Measurements from ENCODE around the gene ABCD1. TPM values are rescaled to one million over a fixed set of nuclear protein-coding genes. Genes with fewer than 3 reads are reported as not detected.

Gene ABCD1
- total RNA-seq, 1 experiment from 2014 or later: 1.9 TPM

DNA sequence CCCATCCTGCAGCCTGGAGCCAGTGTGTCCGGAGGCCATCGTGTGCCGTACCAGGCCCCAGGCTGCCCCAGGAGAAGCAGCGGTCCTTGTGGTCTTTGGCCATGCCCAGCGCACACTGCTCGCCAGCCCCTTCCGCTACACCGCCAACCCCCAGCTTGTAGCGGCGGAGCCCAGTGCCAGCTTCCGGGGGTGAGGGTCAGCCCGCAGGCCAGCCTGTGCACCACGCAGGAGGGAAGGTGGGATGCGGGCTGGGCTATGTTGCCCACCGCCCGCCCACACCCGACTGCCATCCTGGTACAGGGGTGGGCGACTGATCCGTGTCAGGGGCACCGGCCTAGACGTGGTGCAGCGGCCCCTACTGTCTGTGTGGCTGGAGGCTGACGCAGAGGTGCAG, 48.6 kb downstream of the ABCD1 start:
- no peak overlapping the region for H3K4me2 ChIP-seq (ENCODE audit: low read depth, low read length, poor library complexity, severe bottlenecking)
- H3K4me1 ChIP-seq (ENCODE audit: low read length): no peaks in the 10 kb centered on the region
- H3K4me3 ChIP-seq (ENCODE audit: low read length): no peak overlapping the region
- H3K9me2 ChIP-seq (replicated peaks; ENCODE audit: insufficient read depth, low read length): no peaks in the 10 kb centered on the region
- no peaks in the 10 kb centered on the region for H4K20me1 ChIP-seq (ENCODE audit: insufficient read depth, low read depth, low read length)
- no peaks in the 10 kb centered on the region for H3K79me2 ChIP-seq (ENCODE audit: low read length)
- H3K9ac ChIP-seq (ENCODE audit: low read length): no peak overlapping the region
- H3K36me3 ChIP-seq (ENCODE audit: insufficient read depth, low read length): no peaks in the 10 kb centered on the region
- H3K27ac ChIP-seq (ENCODE audit: low read length): no peak overlapping the region
- no peaks in the 10 kb centered on the region for H3K27me3 ChIP-seq (ENCODE audit: low read length)
- no peak for DNase-seq
- H3K9me3 ChIP-seq (ENCODE audit: low read length): no peaks in the 10 kb centered on the region
- H2AFZ ChIP-seq (ENCODE audit: low read length): no peak overlapping the region

DNA sequence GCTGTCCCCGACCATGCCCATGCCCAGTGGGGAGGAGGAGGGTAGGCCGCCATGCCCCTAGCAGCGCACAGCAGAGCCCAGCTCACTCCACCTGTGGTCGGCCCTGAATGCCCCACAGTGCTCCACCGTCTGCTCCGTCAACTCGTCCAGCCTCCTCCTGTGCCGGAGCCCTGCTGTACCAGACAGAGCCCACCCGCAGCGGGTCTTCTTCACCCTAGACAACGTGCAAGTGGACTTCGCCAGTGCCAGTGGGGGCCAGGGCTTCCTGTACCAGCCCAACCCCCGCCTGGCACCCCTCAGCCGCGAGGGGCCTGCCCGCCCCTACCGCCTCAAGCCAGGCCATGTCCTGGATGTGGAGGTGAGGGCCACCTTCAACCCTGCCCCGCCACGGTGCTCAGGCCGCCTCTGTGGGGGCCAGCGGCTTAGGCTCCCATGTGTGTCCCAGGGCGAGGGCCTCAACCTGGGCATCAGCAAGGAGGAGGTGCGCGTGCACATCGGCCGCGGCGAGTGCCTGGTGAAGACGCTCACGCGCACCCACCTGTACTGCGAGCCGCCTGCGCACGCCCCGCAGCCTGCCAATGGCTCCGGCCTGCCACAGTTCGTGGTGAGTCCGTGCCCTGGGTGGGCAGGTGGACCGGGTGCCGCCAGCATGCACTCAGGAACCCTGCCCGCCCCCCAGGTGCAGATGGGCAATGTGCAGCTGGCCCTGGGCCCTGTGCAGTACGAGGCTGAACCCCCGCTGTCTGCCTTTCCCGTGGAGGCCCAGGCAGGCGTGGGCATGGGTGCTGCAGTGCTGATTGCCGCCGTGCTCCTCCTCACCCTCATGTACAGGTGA, 49.3 kb downstream of the ABCD1 start:
- Histone ChIP-seq H3K4me3 (ENCODE audit: low read length) (no peak overlapping the region), H4K20me1 (ENCODE audit: insufficient read depth, low read depth, low read length) (no peaks in the 10 kb centered on the region), H3K9me2 (replicated peaks; ENCODE audit: insufficient read depth, low read length) (no peaks in the 10 kb centered on the region), H3K27me3 (ENCODE audit: low read length) (no peaks in the 10 kb centered on the region), H3K9me3 (ENCODE audit: low read length) (no peaks in the 10 kb centered on the region), H2AFZ (ENCODE audit: low read length) (no peak overlapping the region), H3K4me2 (ENCODE audit: low read depth, low read length, poor library complexity, severe bottlenecking) (no peak overlapping the region), H3K9ac (ENCODE audit: low read length) (no peak overlapping the region), H3K36me3 (ENCODE audit: insufficient read depth, low read length) (no peaks in the 10 kb centered on the region), H3K27ac (ENCODE audit: low read length) (no peak overlapping the region), H3K79me2 (ENCODE audit: low read length) (no peaks in the 10 kb centered on the region), H3K4me1 (ENCODE audit: low read length) (no peaks in the 10 kb centered on the region)
- no peak for DNase-seq

DNA sequence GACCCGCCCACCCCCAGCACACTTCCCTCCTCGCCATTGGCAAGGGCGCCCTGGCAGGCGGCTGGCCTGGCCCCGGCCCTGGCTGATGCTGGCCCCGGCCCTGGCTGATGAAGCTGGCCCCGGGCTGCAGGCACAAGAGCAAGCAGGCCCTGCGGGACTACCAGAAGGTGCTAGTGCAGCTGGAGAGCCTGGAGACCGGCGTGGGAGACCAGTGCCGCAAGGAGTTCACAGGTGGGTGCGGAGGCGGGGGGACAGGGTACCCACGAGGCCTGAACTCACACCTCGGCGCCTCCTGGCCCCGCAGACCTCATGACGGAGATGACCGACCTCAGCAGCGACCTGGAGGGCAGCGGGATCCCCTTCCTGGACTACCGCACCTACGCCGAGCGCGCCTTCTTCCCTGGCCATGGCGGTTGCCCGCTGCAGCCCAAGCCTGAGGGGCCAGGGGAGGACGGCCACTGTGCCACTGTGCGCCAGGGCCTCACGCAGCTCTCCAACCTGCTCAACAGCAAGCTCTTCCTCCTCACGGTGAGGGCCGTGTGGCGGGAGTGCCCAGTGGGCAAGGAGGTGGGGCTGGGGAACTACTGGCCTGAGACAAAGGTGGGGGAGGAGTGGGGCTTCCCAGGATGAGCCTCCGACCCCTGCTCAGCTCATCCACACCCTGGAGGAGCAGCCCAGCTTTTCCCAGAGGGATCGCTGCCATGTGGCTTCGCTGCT, 50.1 kb downstream of the ABCD1 start:
- Histone ChIP-seq H3K9me3 (ENCODE audit: low read length) (no peaks in the 10 kb centered on the region), H3K9ac (ENCODE audit: low read length) (no peak overlapping the region), H4K20me1 (ENCODE audit: insufficient read depth, low read depth, low read length) (no peaks in the 10 kb centered on the region), H3K27ac (ENCODE audit: low read length) (no peak overlapping the region), H3K27me3 (ENCODE audit: low read length) (no peaks in the 10 kb centered on the region), H3K79me2 (ENCODE audit: low read length) (no peaks in the 10 kb centered on the region), H3K4me1 (ENCODE audit: low read length) (no peaks in the 10 kb centered on the region), H2AFZ (ENCODE audit: low read length) (no peak overlapping the region), H3K4me2 (ENCODE audit: low read depth, low read length, poor library complexity, severe bottlenecking) (no peak overlapping the region), H3K4me3 (ENCODE audit: low read length) (no peak overlapping the region), H3K36me3 (ENCODE audit: insufficient read depth, low read length) (no peaks in the 10 kb centered on the region), H3K9me2 (replicated peaks; ENCODE audit: insufficient read depth, low read length) (no peaks in the 10 kb centered on the region)
- DNase-seq: no peak

DNA sequence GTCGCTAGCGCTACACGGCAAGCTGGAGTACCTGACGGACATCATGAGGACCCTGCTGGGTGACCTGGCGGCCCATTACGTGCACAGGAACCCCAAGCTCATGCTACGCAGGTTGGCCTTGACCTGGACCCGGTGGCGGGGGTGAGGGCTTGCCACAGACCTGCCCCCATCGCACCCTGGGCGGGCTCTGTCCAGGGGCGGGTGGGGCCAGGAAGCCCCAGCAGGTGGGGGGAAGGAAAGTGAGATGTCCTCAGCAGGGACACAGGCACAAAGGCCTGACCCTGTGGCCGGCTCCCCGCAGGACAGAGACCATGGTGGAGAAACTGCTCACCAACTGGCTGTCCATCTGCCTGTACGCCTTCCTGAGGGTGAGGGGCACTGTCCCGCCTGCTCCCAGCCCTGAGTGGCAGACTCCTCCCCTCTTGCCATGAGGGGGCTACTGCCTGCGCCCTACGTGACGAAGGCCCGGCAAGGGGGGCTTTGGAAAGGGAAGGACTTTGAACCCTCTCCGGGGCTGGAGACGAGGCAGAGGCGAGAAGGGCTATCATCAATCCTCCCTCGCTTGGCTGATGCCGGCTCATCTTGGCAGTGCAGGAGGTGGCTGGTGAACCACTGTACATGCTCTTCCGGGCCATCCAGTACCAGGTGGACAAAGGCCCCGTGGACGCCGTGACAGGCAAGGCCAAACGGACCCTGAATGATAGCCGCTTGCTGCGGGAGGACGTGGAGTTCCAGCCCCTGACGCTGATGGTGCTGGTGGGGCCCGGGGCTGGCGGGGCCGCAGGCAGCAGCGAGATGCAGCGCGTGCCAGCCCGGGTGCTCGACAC, 50.9 kb downstream of the ABCD1 start:
- Histone ChIP-seq H3K27me3 (ENCODE audit: low read length) (no peaks in the 10 kb centered on the region), H4K20me1 (ENCODE audit: insufficient read depth, low read depth, low read length) (no peaks in the 10 kb centered on the region), H3K79me2 (ENCODE audit: low read length) (no peaks in the 10 kb centered on the region), H2AFZ (ENCODE audit: low read length) (no peak overlapping the region), H3K9me2 (replicated peaks; ENCODE audit: insufficient read depth, low read length) (no peaks in the 10 kb centered on the region), H3K9me3 (ENCODE audit: low read length) (no peaks in the 10 kb centered on the region), H3K4me2 (ENCODE audit: low read depth, low read length, poor library complexity, severe bottlenecking) (no peak overlapping the region), H3K4me3 (ENCODE audit: low read length) (no peak overlapping the region), H3K36me3 (ENCODE audit: insufficient read depth, low read length) (no peaks in the 10 kb centered on the region), H3K4me1 (ENCODE audit: low read length) (no peaks in the 10 kb centered on the region), H3K27ac (ENCODE audit: low read length) (no peak overlapping the region), H3K9ac (ENCODE audit: low read length) (no peak overlapping the region)
- DNase-seq: no peak

DNA sequence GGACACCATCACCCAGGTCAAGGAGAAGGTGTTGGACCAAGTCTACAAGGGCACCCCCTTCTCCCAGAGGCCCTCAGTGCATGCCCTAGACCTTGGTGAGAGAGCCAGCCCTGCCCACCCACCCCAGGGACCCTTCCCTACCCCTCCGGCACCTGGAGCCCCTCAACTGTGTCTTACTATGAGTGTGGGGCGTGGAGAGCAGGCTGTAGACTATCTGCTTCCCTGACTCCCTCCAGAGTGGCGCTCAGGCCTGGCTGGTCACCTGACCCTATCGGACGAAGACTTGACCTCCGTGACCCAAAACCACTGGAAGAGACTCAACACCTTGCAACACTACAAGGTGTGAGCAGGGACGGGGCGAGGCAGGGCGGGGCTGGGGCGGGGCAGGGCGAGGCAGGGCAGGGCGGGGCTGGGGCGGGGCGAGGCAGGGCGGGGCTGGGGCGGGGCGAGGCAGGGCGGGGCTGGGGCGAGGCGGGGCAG, 51.5 kb downstream of the ABCD1 start:
- Histone ChIP-seq H3K27me3 (ENCODE audit: low read length) (no peaks in the 10 kb centered on the region), H3K79me2 (ENCODE audit: low read length) (no peaks in the 10 kb centered on the region), H3K4me1 (ENCODE audit: low read length) (no peaks in the 10 kb centered on the region), H4K20me1 (ENCODE audit: insufficient read depth, low read depth, low read length) (no peaks in the 10 kb centered on the region), H3K9me2 (replicated peaks; ENCODE audit: insufficient read depth, low read length) (no peaks in the 10 kb centered on the region), H3K9ac (ENCODE audit: low read length) (no peak overlapping the region), H3K27ac (ENCODE audit: low read length) (no peak overlapping the region), H2AFZ (ENCODE audit: low read length) (no peak overlapping the region), H3K9me3 (ENCODE audit: low read length) (no peaks in the 10 kb centered on the region), H3K4me2 (ENCODE audit: low read depth, low read length, poor library complexity, severe bottlenecking) (no peak overlapping the region), H3K36me3 (ENCODE audit: insufficient read depth, low read length) (no peaks in the 10 kb centered on the region), H3K4me3 (ENCODE audit: low read length) (no peak overlapping the region)
- DNase-seq: no peak

DNA sequence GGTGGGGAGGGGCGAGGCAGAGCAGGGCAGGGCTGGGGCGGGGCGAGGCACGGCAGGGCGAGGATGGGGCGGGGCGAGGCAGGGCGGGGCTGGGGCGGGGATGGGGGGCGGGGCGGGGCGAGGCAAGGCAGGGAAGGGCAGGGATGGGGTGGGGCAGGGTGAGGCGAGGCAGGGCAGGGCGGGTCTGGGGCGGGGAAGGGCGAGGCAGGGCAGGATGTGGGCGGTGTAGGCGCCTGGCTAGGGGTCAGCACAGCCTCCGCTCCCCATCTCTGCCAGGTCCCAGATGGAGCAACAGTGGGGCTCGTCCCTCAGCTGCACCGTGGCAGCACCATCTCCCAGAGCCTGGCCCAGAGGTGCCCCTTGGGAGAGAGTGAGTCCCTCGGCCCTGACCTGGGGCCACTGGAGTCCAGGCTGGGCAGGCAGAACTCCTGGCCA, 52.0 kb downstream of the ABCD1 start:
- H2AFZ ChIP-seq (ENCODE audit: low read length): no peak overlapping the region

DNA sequence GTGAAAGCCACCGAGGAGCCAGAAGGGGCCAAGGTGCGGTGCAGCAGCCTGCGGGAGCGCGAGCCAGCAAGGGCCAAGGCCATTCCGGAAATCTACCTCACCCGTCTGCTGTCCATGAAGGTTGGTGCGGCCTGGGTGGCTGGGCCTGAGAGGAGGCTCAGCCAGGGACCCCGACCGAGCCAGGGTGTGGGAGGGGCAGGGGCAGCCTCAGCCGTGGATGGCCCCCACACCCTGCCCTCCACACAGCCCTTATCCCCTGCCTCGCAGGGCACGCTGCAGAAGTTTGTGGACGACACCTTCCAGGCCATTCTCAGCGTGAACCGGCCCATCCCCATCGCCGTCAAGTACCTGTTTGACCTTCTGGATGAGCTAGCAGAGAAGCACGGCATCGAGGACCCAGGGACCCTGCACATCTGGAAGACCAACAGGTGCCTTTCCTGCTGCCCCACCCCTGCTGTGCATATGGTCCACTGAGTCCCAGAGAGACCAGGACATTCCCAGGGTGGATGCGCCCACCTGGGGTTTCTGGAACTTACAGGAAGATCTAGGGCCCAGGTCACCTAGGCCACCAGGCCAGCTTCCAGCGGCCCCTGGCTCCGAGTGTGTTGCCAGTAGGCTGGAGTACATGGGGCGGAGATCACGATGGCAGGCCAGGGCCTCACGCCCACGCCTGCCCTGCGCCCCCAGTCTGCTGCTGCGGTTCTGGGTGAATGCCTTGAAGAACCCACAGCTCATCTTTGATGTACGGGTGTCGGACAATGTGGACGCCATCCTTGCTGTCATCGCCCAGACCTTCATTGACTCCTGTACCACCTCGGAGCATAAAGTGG, 52.8 kb downstream of the ABCD1 start:
- no peak overlapping the region for H3K4me2 ChIP-seq (ENCODE audit: low read depth, low read length, poor library complexity, severe bottlenecking)
- H3K27ac ChIP-seq (ENCODE audit: low read length): no peak overlapping the region
- H3K36me3 ChIP-seq (ENCODE audit: insufficient read depth, low read length): no peaks in the 10 kb centered on the region
- H2AFZ ChIP-seq (ENCODE audit: low read length): no peak overlapping the region
- no peaks in the 10 kb centered on the region for H3K9me2 ChIP-seq (replicated peaks; ENCODE audit: insufficient read depth, low read length)
- H3K9me3 ChIP-seq (ENCODE audit: low read length): no peaks in the 10 kb centered on the region
- H3K4me3 ChIP-seq (ENCODE audit: low read length): no peak overlapping the region
- no peaks in the 10 kb centered on the region for H4K20me1 ChIP-seq (ENCODE audit: insufficient read depth, low read depth, low read length)
- H3K9ac ChIP-seq (ENCODE audit: low read length): no peak overlapping the region
- H3K27me3 ChIP-seq (ENCODE audit: low read length): no peaks in the 10 kb centered on the region
- no peaks in the 10 kb centered on the region for H3K79me2 ChIP-seq (ENCODE audit: low read length)
- H3K4me1 ChIP-seq (ENCODE audit: low read length): no peaks in the 10 kb centered on the region
- DNase-seq: no peak

More for the DNA sequence above, 52.0 kb downstream of the ABCD1 start:
- no peaks in the 10 kb centered on the region for H3K9me3 ChIP-seq (ENCODE audit: low read length)
- H3K9ac ChIP-seq (ENCODE audit: low read length): no peak overlapping the region
- H4K20me1 ChIP-seq (ENCODE audit: insufficient read depth, low read depth, low read length): no peaks in the 10 kb centered on the region
- no peaks in the 10 kb centered on the region for H3K9me2 ChIP-seq (replicated peaks; ENCODE audit: insufficient read depth, low read length)
- DNase-seq: peak; percentile 74
- no peak overlapping the region for H3K27ac ChIP-seq (ENCODE audit: low read length)
- H3K36me3 ChIP-seq (ENCODE audit: insufficient read depth, low read length): no peaks in the 10 kb centered on the region
- H3K79me2 ChIP-seq (ENCODE audit: low read length): no peaks in the 10 kb centered on the region
- H3K4me1 ChIP-seq (ENCODE audit: low read length): no peaks in the 10 kb centered on the region
- no peaks in the 10 kb centered on the region for H3K27me3 ChIP-seq (ENCODE audit: low read length)
- no peak overlapping the region for H3K4me3 ChIP-seq (ENCODE audit: low read length)
- no peak overlapping the region for H3K4me2 ChIP-seq (ENCODE audit: low read depth, low read length, poor library complexity, severe bottlenecking)
